ENCODE measurements around the gene ASAP2.

The ASAP2 gene

GRCh38 chr2:9294764-9295163, 88.2 kb downstream of the ASAP2 start:
- Histone ChIP-seq H3K4me1 (no peaks in the 10 kb centered on the region), H3K4me3 (no peak overlapping the region), H3K36me3 (replicated peaks) (no peaks in the 10 kb centered on the region), H3K27me3 (ENCODE audit: low read depth) (no peaks in the 10 kb centered on the region), H3K9me3 (no peaks in the 10 kb centered on the region)
- in situ Hi-C loops (cut with MboI; ENCODE audit: low sequenced_read_pairs), result no loop called here
- DNase-seq (ENCODE audit: low spot score in 2 of 2), result no peak

- Histone ChIP-seq H3K36me3 (replicated peaks) (no peaks in the 10 kb centered on the region), H3K4me1 (no peaks in the 10 kb centered on the region)
- DNase-seq (ENCODE audit: low spot score in 2 of 2), result no peak
Measured at GRCh38 chr2:9296559-9296958, 89.9 kb downstream of the ASAP2 start.

GRCh38 chr2:9297156-9297555, 90.5 kb downstream of the ASAP2 start:
- Histone ChIP-seq H3K4me1 (no peaks in the 10 kb centered on the region), H3K4me3 (no peak overlapping the region), H3K9me3 (no peaks in the 10 kb centered on the region), H3K36me3 (replicated peaks) (no peaks in the 10 kb centered on the region), H3K27me3 (ENCODE audit: low read depth) (no peaks in the 10 kb centered on the region)
- DNase-seq (ENCODE audit: low spot score in 2 of 2), result no peak
- in situ Hi-C loops (cut with MboI; ENCODE audit: low sequenced_read_pairs), result no loop called here

More at GRCh38 chr2:9296559-9296958, 89.9 kb downstream of the ASAP2 start:
- Histone ChIP-seq H3K4me3 (no peak overlapping the region), H3K27me3 (ENCODE audit: low read depth) (no peaks in the 10 kb centered on the region), H3K9me3 (no peaks in the 10 kb centered on the region)
- in situ Hi-C loops (cut with MboI; ENCODE audit: low sequenced_read_pairs), result no loop called here

GRCh38 chr2:9297807-9298206, 91.2 kb downstream of the ASAP2 start:
- in situ Hi-C loops (cut with MboI; ENCODE audit: low sequenced_read_pairs), result no loop called here
- Histone ChIP-seq H3K4me3 (no peak overlapping the region), H3K9me3 (no peaks in the 10 kb centered on the region), H3K27me3 (ENCODE audit: low read depth) (no peaks in the 10 kb centered on the region), H3K36me3 (replicated peaks) (no peaks in the 10 kb centered on the region), H3K4me1 (no peaks in the 10 kb centered on the region)
- no peak for DNase-seq (ENCODE audit: low spot score in 2 of 2)

GRCh38 chr2:9298583-9298982, 92.0 kb downstream of the ASAP2 start:
- no peaks in the 10 kb centered on the region for H3K27me3 ChIP-seq (ENCODE audit: low read depth)
- no peak for DNase-seq (ENCODE audit: low spot score in 2 of 2)
- H3K4me1 ChIP-seq, result no peaks in the 10 kb centered on the region
- H3K36me3 ChIP-seq (replicated peaks), result no peaks in the 10 kb centered on the region
- H3K9me3 ChIP-seq, result no peaks in the 10 kb centered on the region
- H3K4me3 ChIP-seq, result no peak overlapping the region
- in situ Hi-C loops (cut with MboI; ENCODE audit: low sequenced_read_pairs), result no loop called here

GRCh38 chr2:9299161-9300100, 92.8 kb downstream of the ASAP2 start:
- Histone ChIP-seq H3K4me1 (no peaks in the 10 kb centered on the region), H3K9me3 (no peaks in the 10 kb centered on the region), H3K4me3 (no peak overlapping the region), H3K36me3 (replicated peaks) (no peaks in the 10 kb centered on the region), H3K27me3 (ENCODE audit: low read depth) (no peaks in the 10 kb centered on the region)
- in situ Hi-C loops (cut with MboI; ENCODE audit: low sequenced_read_pairs), result no loop called here
- no peak for DNase-seq (ENCODE audit: low spot score in 2 of 2)

GRCh38 chr2:9300214-9300613, 93.6 kb downstream of the ASAP2 start:
- H3K4me3 ChIP-seq, result no peak overlapping the region
- H3K27me3 ChIP-seq (ENCODE audit: low read depth), result no peaks in the 10 kb centered on the region
- no peak for DNase-seq (ENCODE audit: low spot score in 2 of 2)
- no peaks in the 10 kb centered on the region for H3K4me1 ChIP-seq
- no peaks in the 10 kb centered on the region for H3K36me3 ChIP-seq (replicated peaks)
- H3K9me3 ChIP-seq, result no peaks in the 10 kb centered on the region
- in situ Hi-C loops (cut with MboI; ENCODE audit: low sequenced_read_pairs), result no loop called here

- Histone ChIP-seq H3K9me3 (no peaks in the 10 kb centered on the region), H3K27me3 (ENCODE audit: low read depth) (no peaks in the 10 kb centered on the region), H3K36me3 (replicated peaks) (no peaks in the 10 kb centered on the region), H3K4me3 (no peak overlapping the region), H3K4me1 (no peaks in the 10 kb centered on the region)
- DNase-seq (ENCODE audit: low spot score in 2 of 2), result no peak
- in situ Hi-C loops (cut with MboI; ENCODE audit: low sequenced_read_pairs), result no loop called here
Measured at GRCh38 chr2:9300829-9301453, 94.3 kb downstream of the ASAP2 start.

GRCh38 chr2:9302755-9303154, 96.1 kb downstream of the ASAP2 start:
- no peaks in the 10 kb centered on the region for H3K27me3 ChIP-seq (ENCODE audit: low read depth)
- H3K4me3 ChIP-seq, result no peak overlapping the region
- DNase-seq (ENCODE audit: low spot score in 2 of 2), result no peak
- H3K4me1 ChIP-seq, result no peaks in the 10 kb centered on the region
- H3K36me3 ChIP-seq (replicated peaks), result no peaks in the 10 kb centered on the region
- no peaks in the 10 kb centered on the region for H3K9me3 ChIP-seq
- in situ Hi-C loops (cut with MboI; ENCODE audit: low sequenced_read_pairs), result no loop called here

GRCh38 chr2:9303528-9304225, 97.1 kb downstream of the ASAP2 start:
- DNase-seq (ENCODE audit: low spot score in 2 of 2), result no peak
- Histone ChIP-seq H3K36me3 (replicated peaks) (no peaks in the 10 kb centered on the region), H3K4me3 (no peak overlapping the region), H3K9me3 (no peaks in the 10 kb centered on the region), H3K4me1 (no peaks in the 10 kb centered on the region), H3K27me3 (ENCODE audit: low read depth) (no peaks in the 10 kb centered on the region)
- in situ Hi-C loops (cut with MboI; ENCODE audit: low sequenced_read_pairs), result no loop called here

GRCh38 chr2:9306911-9307310, 100.3 kb downstream of the ASAP2 start:
- no peak for DNase-seq (ENCODE audit: low spot score in 2 of 2)
- Histone ChIP-seq H3K4me3 (no peak overlapping the region), H3K9me3 (no peaks in the 10 kb centered on the region), H3K27me3 (ENCODE audit: low read depth) (no peaks in the 10 kb centered on the region), H3K36me3 (replicated peaks) (no peaks in the 10 kb centered on the region), H3K4me1 (no peaks in the 10 kb centered on the region)
- in situ Hi-C loops (cut with MboI; ENCODE audit: low sequenced_read_pairs), result no loop called here

- Histone ChIP-seq H3K4me3 (no peak overlapping the region), H3K27me3 (ENCODE audit: low read depth) (no peaks in the 10 kb centered on the region), H3K9me3 (no peaks in the 10 kb centered on the region), H3K36me3 (replicated peaks) (no peaks in the 10 kb centered on the region), H3K4me1 (no peaks in the 10 kb centered on the region)
- DNase-seq (ENCODE audit: low spot score in 2 of 2), result no peak
- in situ Hi-C loops (cut with MboI; ENCODE audit: low sequenced_read_pairs), result no loop called here
Measured at GRCh38 chr2:9307535-9307934, 100.9 kb downstream of the ASAP2 start.

GRCh38 chr2:9308186-9308955, 101.8 kb downstream of the ASAP2 start:
- H3K4me3 ChIP-seq, result no peak overlapping the region
- H3K27me3 ChIP-seq (ENCODE audit: low read depth), result no peaks in the 10 kb centered on the region
- H3K36me3 ChIP-seq (replicated peaks), result no peaks in the 10 kb centered on the region
- in situ Hi-C loops (cut with MboI; ENCODE audit: low sequenced_read_pairs), result no loop called here
- H3K4me1 ChIP-seq, result no peaks in the 10 kb centered on the region
- DNase-seq (ENCODE audit: low spot score in 2 of 2), result no peak
- H3K9me3 ChIP-seq, result no peaks in the 10 kb centered on the region

Measured in HAP-1 (cell line).